NCI-H146 treated with DMSO at 0.1 percent for 48 hours (cell line): Measurements from ENCODE around the gene MPC1.
"Not testable (repeated sequence)": the region's sequence is repeated elsewhere in the genome, so short reads cannot be mapped to it uniquely, and the experiment has no call there.

ENCODE experiments used
- DNase-seq: peaks from one replicate; lab custom pipeline; 2025; ENCODE audit not compliant: unreplicated experiment; lab: John Stamatoyannopoulos, UW

The MPC1 gene

GRCh38 chr6:166348305-166348949 lies 34.3 kb downstream of the MPC1 start:
- DNase-seq, result no peak

- DNase-seq, result no peak
These were observed 35.8 kb downstream of the MPC1 start for GRCh38 chr6:166346965-166347364.

- DNase-seq, result no peak
These were observed 36.3 kb downstream of the MPC1 start for GRCh38 chr6:166346449-166346848.

GRCh38 chr6:166345672-166346071 lies 37.1 kb downstream of the MPC1 start:
- DNase-seq, result not testable (repeated sequence)

GRCh38 chr6:166344921-166345320 lies 37.8 kb downstream of the MPC1 start:
- not testable (repeated sequence) for DNase-seq

- DNase-seq, result no peak
These were observed 38.5 kb downstream of the MPC1 start for GRCh38 chr6:166344240-166344639.

GRCh38 chr6:166343150-166343487 lies 39.6 kb downstream of the MPC1 start:
- DNase-seq, result no peak

GRCh38 chr6:166342349-166343149 lies 40.2 kb downstream of the MPC1 start, which contains the start of gene SFT2D1:
SFT2D1 (minus strand) TSS chr6:166342545; CDS start chr6:166342481, 64 bp downstream.
- peak; percentile 71 for DNase-seq

GRCh38 chr6:166341977-166342348 lies 40.8 kb downstream of the MPC1 start:
- DNase-seq, result no peak

- no peak for DNase-seq
These were observed 41.3 kb downstream of the MPC1 start for GRCh38 chr6:166341464-166341863.

GRCh38 chr6:166338854-166339253 lies 43.9 kb downstream of the MPC1 start:
- DNase-seq, result no peak

- no peak for DNase-seq
These were observed 45.9 kb downstream of the MPC1 start for GRCh38 chr6:166336847-166337246.

- no peak for DNase-seq
These were observed 47.1 kb downstream of the MPC1 start for GRCh38 chr6:166335378-166336302.

GRCh38 chr6:166334878-166335277 lies 47.9 kb downstream of the MPC1 start:
- no peak for DNase-seq

- no peak for DNase-seq
These were observed 49.4 kb downstream of the MPC1 start for GRCh38 chr6:166333172-166333995.

GRCh38 chr6:166331503-166332415 lies 51.0 kb downstream of the MPC1 start:
- DNase-seq, result no peak

- DNase-seq, result no peak
These were observed 52.1 kb downstream of the MPC1 start for GRCh38 chr6:166330612-166331011.

- DNase-seq, result no peak
These were observed 57.2 kb downstream of the MPC1 start for GRCh38 chr6:166325383-166326042.

- DNase-seq, result no peak
These were observed 59.3 kb downstream of the MPC1 start for GRCh38 chr6:166323395-166323794.
